HG03108 (cell line): ENCODE data around the gene KIF19.
"Not testable (repeated sequence)": the region's sequence is repeated elsewhere in the genome, so short reads cannot be mapped to it uniquely, and the experiment has no call there.

Source experiments
- ATAC-seq: cut with Tn5 transposase; IDR thresholded peaks from one replicate; pipeline ENCODE4 v1.9.1; 2021; ENCODE audit warnings: moderate library complexity; ENCODE audit not compliant: unreplicated experiment

KIF19 gene

GRCh38 chr17:74386386-74386785, 60.4 kb downstream of the KIF19 start:
- ATAC-seq: no peak

DNA sequence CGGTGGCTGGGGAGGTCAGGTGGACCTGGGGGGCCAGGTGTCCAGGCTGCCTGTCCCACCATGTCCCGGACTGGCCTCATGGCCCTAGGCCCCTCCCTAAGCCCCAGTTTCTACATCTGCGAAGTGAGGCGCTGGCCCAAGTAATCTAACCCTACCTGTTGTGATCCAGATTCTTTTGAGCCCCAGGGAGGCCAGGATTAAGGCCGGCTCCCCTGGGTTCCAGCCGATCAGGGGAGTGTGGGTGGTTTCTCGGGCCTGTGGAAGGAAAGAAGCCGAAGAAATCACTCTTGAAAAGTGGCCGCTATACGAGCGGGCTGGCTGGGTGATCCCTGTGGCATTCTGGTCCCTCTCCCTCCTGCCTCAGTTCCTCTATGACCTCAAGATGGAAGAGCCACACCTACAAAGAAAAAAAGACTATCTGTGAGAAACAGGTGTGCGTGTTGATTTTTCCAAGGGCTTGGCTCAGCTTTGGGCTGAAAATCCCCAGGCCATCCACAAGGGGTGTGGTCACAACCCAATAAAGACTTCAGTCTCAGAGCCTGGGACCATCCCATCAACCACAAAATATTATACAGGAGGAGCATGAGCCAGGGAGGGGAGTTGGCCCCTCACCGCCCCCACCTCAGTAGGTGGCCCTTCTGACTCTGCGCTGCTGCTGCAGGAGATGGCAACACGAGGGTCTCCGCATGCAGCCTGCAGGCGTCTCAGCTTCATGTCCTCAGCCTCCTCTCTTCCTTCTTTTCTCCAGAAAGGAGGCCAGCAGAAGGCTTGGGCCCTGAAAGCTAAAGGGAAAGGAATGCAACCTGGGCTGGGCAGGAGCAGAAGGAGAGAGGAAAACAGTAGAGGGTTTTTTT, 61.6 kb downstream of the KIF19 start:
- no peak for ATAC-seq

DNA sequence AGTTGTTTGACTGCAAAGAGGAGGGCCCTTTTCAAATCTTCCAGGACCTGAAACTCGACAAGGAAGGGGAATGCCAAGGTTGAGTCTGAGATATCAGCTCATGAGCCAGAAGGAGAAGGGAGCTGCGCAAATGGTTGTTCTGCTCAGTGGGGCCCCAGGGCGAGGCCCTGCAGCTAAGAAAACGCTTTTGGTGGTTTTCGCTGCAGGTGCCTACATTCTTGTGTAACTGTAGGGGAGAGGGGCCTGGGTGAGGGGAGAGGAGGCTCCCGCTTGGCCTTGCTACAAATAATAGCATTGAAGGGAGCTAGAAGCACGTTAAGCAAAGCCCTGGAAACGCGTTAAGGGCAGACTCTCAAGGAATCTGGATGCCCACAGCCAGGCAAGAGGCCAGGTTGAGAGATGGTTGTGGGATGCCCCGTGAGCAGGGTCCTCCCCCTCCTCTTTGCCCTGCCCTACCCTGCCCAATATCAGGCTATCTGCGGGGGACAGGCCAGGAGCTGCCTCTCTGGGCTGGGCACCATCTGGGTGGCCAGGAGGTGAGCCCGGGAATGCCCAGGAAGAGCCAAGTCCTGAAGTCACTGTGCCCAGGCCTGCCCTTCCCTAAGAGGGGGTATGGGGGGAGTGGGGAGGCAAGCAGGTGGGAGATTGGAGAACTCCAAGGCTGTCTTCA, 63.2 kb downstream of the KIF19 start:
- no peak for ATAC-seq

GRCh38 chr17:74389937-74390679, 64.1 kb downstream of the KIF19 start:
- no peak for ATAC-seq

GRCh38 chr17:74390680-74391653, 64.9 kb downstream of the KIF19 start:
- ATAC-seq: no peak

- ATAC-seq: no peak
Observed at GRCh38 chr17:74391771-74392170, 65.7 kb downstream of the KIF19 start.

DNA sequence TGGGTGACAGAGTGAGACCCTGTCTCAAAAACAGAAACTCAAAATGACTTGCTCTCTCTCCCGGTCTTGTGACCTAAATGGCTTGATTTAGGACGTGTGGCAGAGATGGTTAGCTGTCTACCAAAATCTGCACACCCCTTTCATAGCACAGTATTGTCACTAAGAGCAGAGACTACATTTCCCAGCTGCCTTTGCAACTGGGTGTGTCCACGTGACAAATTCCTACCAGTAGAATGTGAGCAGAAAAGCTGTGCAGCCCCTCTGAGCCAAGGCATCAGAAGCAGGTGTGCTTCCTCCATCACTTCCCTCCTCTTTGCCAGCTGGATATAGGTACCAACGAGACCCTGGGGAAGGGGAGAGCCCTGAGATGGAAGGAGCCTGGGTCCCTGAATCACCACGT, 66.8 kb downstream of the KIF19 start:
- ATAC-seq: no peak

DNA sequence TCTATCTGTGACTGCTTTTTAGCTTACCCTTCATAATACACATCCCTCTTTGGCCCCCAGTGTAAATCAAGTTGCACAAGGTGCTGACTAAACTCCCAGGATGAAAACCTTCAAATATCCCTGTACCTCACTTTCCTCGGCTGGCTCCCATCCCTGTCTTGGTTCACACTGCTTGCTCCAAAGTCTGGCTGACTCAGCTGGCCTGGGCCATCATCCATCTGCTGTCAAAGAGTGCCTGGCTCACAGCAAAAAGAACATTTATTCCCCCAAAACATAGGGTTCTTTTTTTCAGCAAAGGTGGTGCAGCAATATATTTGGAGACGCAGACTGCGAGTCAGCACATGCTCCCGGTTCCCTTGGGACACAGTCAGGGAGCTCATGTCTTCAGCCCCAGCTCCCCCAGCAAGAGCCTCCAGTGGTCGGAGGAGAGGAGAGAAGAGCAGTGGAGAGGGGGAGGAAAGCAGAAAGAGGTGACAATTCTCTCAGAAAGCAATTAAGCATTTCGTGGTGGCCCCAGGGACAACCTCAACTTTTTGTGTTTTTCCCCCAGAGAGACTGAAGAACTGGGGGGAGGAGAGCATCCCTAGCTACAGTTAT, 67.4 kb downstream of the KIF19 start:
- ATAC-seq: no peak

GRCh38 chr17:74394275-74394950, 68.4 kb downstream of the KIF19 start:
- ATAC-seq: no peak

DNA sequence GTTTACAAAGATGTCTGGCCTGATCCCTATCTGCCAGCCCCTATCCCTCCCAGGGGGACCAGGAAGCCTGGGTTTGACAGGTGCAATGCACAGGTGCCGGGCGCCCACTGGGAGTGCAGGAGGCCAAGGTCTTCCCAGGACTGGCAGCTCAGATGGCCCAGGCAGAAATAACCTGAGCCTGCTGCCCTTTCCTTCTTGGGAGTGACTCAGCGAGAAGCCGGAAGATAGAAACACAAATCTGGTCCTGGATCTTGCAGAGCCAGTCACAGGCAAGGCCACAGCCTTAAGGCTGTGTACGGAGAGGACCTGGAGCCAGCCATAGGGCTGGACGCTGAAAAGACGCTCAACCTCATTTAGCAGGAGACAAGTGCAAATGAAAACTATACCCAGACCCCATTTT, 69.0 kb downstream of the KIF19 start:
- ATAC-seq: no peak

DNA sequence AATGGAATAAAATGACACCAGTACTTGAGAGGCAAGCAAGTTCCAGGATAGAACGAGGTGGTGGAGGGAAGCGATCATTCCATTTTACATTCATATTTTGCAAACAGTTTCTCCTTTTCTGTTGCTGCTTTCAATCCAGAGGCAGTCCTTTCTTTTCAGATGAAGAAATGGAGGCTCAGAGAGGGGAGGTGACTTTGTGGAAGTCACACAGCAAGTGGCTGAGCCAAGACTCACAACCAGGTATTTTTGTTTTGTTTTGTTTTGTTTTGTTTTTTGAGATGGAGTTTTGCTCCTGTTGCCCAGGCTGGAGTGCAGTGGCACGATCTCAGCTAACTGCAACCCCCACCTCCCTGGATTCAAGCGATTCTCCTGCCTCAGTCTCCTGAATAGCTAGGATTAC, 70.5 kb downstream of the KIF19 start:
- ATAC-seq: no peak

- no peak for ATAC-seq
Observed at GRCh38 chr17:74402048-74402447, 76.0 kb downstream of the KIF19 start.

DNA sequence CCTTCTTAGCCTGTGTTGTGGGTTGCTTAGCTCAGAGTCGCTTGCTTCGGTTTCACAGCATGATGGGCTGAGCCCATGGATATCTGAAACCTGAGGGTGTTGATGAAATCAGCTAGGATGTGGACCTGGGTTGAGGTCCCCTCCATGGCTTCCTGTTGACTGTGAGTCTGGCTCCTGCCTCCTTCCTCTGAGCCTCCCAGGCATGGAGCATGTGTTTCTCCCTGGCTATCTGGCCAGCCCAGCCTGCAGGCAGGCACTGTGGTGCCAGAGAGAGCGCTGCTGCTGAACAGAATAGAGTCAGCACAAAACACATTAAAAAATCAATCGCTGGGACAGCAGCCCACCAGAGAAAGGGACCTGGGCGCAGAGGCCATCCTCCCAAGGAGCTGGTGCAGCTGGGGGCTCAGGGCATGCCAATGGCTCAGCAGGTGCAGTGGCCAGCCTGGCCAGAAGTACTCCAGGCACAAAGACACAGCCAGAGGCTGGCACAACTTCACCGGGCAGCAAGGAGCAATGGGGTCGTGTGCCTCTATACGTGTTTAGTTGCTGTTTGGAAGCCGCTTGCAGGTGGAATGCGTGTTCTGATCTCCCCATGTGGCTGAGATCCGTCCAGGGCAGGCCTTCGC, 77.6 kb downstream of the KIF19 start:
- ATAC-seq: no peak

- ATAC-seq: no peak
Observed at GRCh38 chr17:74404218-74404617, 78.2 kb downstream of the KIF19 start.

- no peak for ATAC-seq
Observed at GRCh38 chr17:74404789-74405188, 78.8 kb downstream of the KIF19 start.

GRCh38 chr17:74405311-74405710, 79.3 kb downstream of the KIF19 start:
- ATAC-seq: not testable (repeated sequence)
